ENCODE results near the gene COL28A1.

The COL28A1 gene

DNA sequence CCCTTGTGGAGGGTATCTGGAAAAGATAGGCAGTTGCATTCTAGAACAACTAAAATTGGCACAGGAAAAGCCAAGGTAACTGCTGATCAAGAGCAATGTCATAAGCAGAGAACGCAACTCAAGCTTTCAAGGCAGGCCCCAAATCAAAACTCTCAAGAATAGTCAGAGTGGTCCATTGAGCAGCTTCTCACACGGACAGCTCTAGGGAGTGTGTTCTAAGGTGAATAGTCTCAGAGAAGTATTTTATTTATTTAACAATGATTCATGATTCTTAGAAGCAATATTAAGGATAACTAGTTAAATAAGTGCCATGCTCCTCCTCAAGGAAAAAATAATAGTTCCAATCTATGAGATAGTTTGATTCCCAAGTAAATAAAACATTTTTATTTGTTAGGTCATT is 83.0 kb downstream of the COL28A1 start:
- no peak for DNase-seq (ENCODE audit: low read depth, low spot score)
- Histone ChIP-seq H3K9me3 (ENCODE audit: insufficient read depth, low read length) (peaks cover 12% of the 10 kb centered on the region; the same call in 1 of the 2 replicates), H3K4me3 (ENCODE audit: insufficient read length, low read depth) (no peak overlapping the region), H3K9ac (ENCODE audit: insufficient read length, low read depth) (no peak overlapping the region), H3K36me3 (ENCODE audit: insufficient read depth, insufficient read length, low read length) (no peaks in the 10 kb centered on the region), H3K27me3 (ENCODE audit: insufficient read depth, insufficient read length) (no peaks in the 10 kb centered on the region), H3K4me1 (ENCODE audit: insufficient read depth, insufficient read length) (no peaks in the 10 kb centered on the region)
- TF ChIP-seq ZNF274 (IDR thresholded peaks at IDR 0.05; ENCODE audit: low read depth, low read length) (no peak), SUZ12 (IDR thresholded peaks at IDR 0.05; ENCODE audit: extremely low read depth, insufficient read depth, insufficient read length) (no peak), YY1 (IDR thresholded peaks at IDR 0.05; ENCODE audit: insufficient read depth, insufficient read length) (no peak)

DNA sequence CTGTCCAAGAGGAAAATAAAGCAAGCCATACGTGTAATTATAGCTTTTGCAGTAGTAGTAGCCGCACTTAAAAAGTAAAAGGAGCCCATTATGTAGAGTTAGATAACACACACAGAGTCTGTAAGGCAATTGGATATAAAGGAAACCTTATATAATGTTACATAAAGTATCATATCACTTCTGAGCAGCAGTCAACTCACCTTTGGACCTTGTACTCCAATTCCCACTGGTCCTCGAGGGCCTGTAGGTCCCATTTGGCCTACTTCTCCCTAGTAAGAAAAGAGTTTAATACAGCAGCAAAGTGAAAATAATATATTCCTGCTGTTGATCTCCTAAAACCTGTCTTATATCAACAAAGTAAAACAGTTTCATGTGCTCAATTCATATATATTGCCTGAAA is 83.6 kb downstream of the COL28A1 start:
- TF ChIP-seq YY1 (IDR thresholded peaks at IDR 0.05; ENCODE audit: insufficient read depth, insufficient read length) (no peak), ZNF274 (IDR thresholded peaks at IDR 0.05; ENCODE audit: low read depth, low read length) (no peak), SUZ12 (IDR thresholded peaks at IDR 0.05; ENCODE audit: extremely low read depth, insufficient read depth, insufficient read length) (no peak)
- no peak for DNase-seq (ENCODE audit: low read depth, low spot score)
- no peak overlapping the region for H3K9ac ChIP-seq (ENCODE audit: insufficient read length, low read depth)

DNA sequence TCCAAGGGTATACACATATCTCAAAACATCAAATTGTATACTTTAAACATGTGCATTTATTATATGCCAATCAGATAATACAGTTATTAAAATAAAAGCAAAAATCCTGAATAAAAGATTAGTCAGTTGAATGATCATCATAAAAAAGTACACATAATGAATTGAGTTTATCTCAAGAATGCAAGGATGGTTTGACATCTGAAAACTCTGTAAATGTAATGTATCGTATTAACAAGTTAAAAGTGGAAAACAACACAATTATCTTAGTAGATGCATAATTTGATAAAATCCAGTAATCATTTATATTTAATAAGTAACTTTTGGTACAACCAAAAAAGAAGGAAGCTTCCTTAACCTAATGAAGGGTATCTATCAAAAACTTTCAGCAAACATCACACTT is 86.6 kb downstream of the COL28A1 start:
- no peak overlapping the region for H3K9ac ChIP-seq (ENCODE audit: insufficient read length, low read depth)
- H3K9me3 ChIP-seq (ENCODE audit: insufficient read depth, low read length) = peaks cover 18% of the 10 kb centered on the region
- no peaks in the 10 kb centered on the region for H3K27me3 ChIP-seq (ENCODE audit: insufficient read depth, insufficient read length)
- no peak for TF ChIP-seq YY1 (IDR thresholded peaks at IDR 0.05; ENCODE audit: insufficient read depth, insufficient read length)
- no peak for TF ChIP-seq SUZ12 (IDR thresholded peaks at IDR 0.05; ENCODE audit: extremely low read depth, insufficient read depth, insufficient read length)
- no peak for TF ChIP-seq ZNF274 (IDR thresholded peaks at IDR 0.05; ENCODE audit: low read depth, low read length)
- no peak for DNase-seq (ENCODE audit: low read depth, low spot score)
- no peaks in the 10 kb centered on the region for H3K4me1 ChIP-seq (ENCODE audit: insufficient read depth, insufficient read length)
- no peaks in the 10 kb centered on the region for H3K36me3 ChIP-seq (ENCODE audit: insufficient read depth, insufficient read length, low read length)
- H3K4me3 ChIP-seq (ENCODE audit: insufficient read length, low read depth) = no peak overlapping the region

More for the DNA sequence above, 83.6 kb downstream of the COL28A1 start:
- Histone ChIP-seq H3K9me3 (ENCODE audit: insufficient read depth, low read length) (peaks cover 12% of the 10 kb centered on the region; the same call in 1 of the 2 replicates), H3K4me1 (ENCODE audit: insufficient read depth, insufficient read length) (no peaks in the 10 kb centered on the region), H3K36me3 (ENCODE audit: insufficient read depth, insufficient read length, low read length) (no peaks in the 10 kb centered on the region), H3K27me3 (ENCODE audit: insufficient read depth, insufficient read length) (no peaks in the 10 kb centered on the region), H3K4me3 (ENCODE audit: insufficient read length, low read depth) (no peak overlapping the region)

DNA sequence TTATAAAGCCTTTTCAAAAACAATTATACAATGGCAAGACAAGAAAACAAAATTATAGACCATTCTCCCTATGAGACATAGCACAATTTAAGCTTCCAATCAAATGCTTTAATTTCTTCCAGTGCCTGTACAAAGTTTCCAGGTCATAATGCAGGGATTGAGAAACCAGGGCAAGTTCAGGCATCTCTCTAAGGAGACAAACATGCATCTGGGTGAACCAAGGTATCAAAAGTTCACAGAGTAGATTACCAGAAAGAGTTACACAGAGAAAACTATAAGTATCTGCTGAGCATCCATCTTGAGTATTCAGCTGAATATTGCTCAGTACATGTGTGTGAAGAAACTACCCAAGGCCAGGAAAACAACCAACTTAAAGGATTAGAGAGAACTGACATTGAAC is 89.1 kb downstream of the COL28A1 start:
- H3K27me3 ChIP-seq (ENCODE audit: insufficient read depth, insufficient read length) = no peaks in the 10 kb centered on the region
- no peaks in the 10 kb centered on the region for H3K4me1 ChIP-seq (ENCODE audit: insufficient read depth, insufficient read length)
- TF ChIP-seq ZNF274 (IDR thresholded peaks at IDR 0.05; ENCODE audit: low read depth, low read length) = no peak
- TF ChIP-seq SUZ12 (IDR thresholded peaks at IDR 0.05; ENCODE audit: extremely low read depth, insufficient read depth, insufficient read length) = no peak
- TF ChIP-seq YY1 (IDR thresholded peaks at IDR 0.05; ENCODE audit: insufficient read depth, insufficient read length) = no peak

DNA sequence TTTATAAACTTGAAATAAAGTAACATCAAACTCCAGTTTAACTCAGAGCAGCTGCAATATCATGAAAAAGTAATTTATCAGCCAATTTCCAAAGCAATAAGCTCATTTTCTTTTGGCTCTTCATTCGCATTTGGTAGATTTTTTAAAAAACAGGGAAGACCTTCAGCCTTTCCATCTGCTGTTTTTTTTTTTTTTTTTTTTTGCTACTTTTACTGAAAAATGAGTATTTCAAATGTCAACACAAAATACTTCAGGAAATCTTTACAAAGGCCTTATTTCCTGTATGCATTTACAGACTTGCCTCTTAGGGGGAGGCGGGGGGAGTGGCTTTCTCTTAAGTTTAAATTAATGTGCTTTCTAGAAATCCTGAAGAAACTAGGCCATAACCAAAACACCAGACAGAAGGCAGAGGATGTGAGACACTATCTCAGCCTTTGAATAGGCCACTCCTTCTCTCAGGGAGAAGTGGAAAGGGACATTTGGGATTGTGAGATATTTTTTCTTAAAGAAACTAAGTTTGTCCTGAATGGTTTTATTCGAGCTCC is 91.8 kb downstream of the COL28A1 start:
- Histone ChIP-seq H3K4me3 (ENCODE audit: insufficient read length, low read depth) (no peak overlapping the region), H3K4me1 (ENCODE audit: insufficient read depth, insufficient read length) (no peaks in the 10 kb centered on the region), H3K9ac (ENCODE audit: insufficient read length, low read depth) (no peak overlapping the region), H3K36me3 (ENCODE audit: insufficient read depth, insufficient read length, low read length) (no peaks in the 10 kb centered on the region), H3K9me3 (ENCODE audit: insufficient read depth, low read length) (peaks cover 10% of the 10 kb centered on the region), H3K27me3 (ENCODE audit: insufficient read depth, insufficient read length) (no peaks in the 10 kb centered on the region)
- DNase-seq (ENCODE audit: low read depth, low spot score) = no peak
- no peak for TF ChIP-seq YY1 (IDR thresholded peaks at IDR 0.05; ENCODE audit: insufficient read depth, insufficient read length)
- TF ChIP-seq SUZ12 (IDR thresholded peaks at IDR 0.05; ENCODE audit: extremely low read depth, insufficient read depth, insufficient read length) = no peak
- TF ChIP-seq ZNF274 (IDR thresholded peaks at IDR 0.05; ENCODE audit: low read depth, low read length) = no peak

More for the DNA sequence above, 89.1 kb downstream of the COL28A1 start:
- Histone ChIP-seq H3K9ac (ENCODE audit: insufficient read length, low read depth) (no peak overlapping the region), H3K36me3 (ENCODE audit: insufficient read depth, insufficient read length, low read length) (no peaks in the 10 kb centered on the region), H3K4me3 (ENCODE audit: insufficient read length, low read depth) (no peak overlapping the region), H3K9me3 (ENCODE audit: insufficient read depth, low read length) (peaks cover 18% of the 10 kb centered on the region)
- DNase-seq (ENCODE audit: low read depth, low spot score) = no peak

DNA sequence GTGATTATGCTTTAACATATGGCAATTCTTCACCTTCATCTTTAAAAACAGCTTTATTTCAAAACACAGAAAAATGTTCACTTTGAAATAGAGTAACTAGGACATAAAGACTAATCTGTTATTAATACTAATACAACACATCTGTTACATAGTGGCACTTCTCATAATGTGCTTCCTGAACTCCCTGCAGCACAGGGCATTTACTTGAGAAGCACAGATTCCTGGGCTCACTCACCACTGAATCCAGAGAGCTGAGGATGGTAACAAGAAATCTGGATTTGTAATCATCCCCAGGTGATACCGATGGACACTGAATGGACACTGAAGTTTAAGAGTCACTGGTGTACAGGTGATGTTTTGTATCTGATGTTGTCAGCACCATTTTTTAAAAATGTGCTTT is 96.1 kb downstream of the COL28A1 start:
- Histone ChIP-seq H3K9ac (ENCODE audit: insufficient read length, low read depth) (no peak overlapping the region), H3K36me3 (ENCODE audit: insufficient read depth, insufficient read length, low read length) (no peaks in the 10 kb centered on the region), H3K4me1 (ENCODE audit: insufficient read depth, insufficient read length) (no peaks in the 10 kb centered on the region), H3K27me3 (ENCODE audit: insufficient read depth, insufficient read length) (no peaks in the 10 kb centered on the region), H3K4me3 (ENCODE audit: insufficient read length, low read depth) (no peak overlapping the region), H3K9me3 (ENCODE audit: insufficient read depth, low read length) (no peaks in the 10 kb centered on the region)
- no peak for DNase-seq (ENCODE audit: low read depth, low spot score)
- no peak for TF ChIP-seq ZNF274 (IDR thresholded peaks at IDR 0.05; ENCODE audit: low read depth, low read length)
- no peak for TF ChIP-seq YY1 (IDR thresholded peaks at IDR 0.05; ENCODE audit: insufficient read depth, insufficient read length)
- TF ChIP-seq SUZ12 (IDR thresholded peaks at IDR 0.05; ENCODE audit: extremely low read depth, insufficient read depth, insufficient read length) = no peak

DNA sequence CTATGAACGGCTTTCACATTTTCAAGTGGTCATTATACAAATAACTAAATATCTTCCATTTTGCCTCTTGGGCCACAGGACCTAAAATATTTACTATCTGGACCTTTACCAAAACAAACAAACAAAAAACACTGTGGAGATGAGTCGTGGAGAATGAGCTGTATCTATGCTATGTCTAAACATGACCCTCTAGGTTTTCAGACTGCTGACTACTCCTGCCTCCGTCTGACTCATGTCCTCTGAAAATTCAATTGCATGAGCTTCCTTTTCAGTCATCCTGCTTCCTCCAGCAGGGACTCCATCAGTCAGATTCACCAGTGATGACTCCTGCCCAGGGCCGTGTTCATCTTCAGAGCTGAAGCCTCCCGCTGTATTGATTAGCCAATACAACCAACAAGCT is 96.8 kb downstream of the COL28A1 start:
- Histone ChIP-seq H3K36me3 (ENCODE audit: insufficient read depth, insufficient read length, low read length) (no peaks in the 10 kb centered on the region), H3K9ac (ENCODE audit: insufficient read length, low read depth) (no peak overlapping the region)
- TF ChIP-seq YY1 (IDR thresholded peaks at IDR 0.05; ENCODE audit: insufficient read depth, insufficient read length) (no peak), SUZ12 (IDR thresholded peaks at IDR 0.05; ENCODE audit: extremely low read depth, insufficient read depth, insufficient read length) (no peak), ZNF274 (IDR thresholded peaks at IDR 0.05; ENCODE audit: low read depth, low read length) (no peak)

More for the DNA sequence above, 96.8 kb downstream of the COL28A1 start:
- no peaks in the 10 kb centered on the region for H3K27me3 ChIP-seq (ENCODE audit: insufficient read depth, insufficient read length)
- H3K9me3 ChIP-seq (ENCODE audit: insufficient read depth, low read length) = no peaks in the 10 kb centered on the region
- H3K4me1 ChIP-seq (ENCODE audit: insufficient read depth, insufficient read length) = no peaks in the 10 kb centered on the region
- H3K4me3 ChIP-seq (ENCODE audit: insufficient read length, low read depth) = no peak overlapping the region
- no peak for DNase-seq (ENCODE audit: low read depth, low spot score)

All from NT2/D1 (cell line).